GM13976 (cell line): Measurements from ENCODE around the gene ERFL.
"Not testable (repeated sequence)": the region's sequence is repeated elsewhere in the genome, so short reads cannot be mapped to it uniquely, and the experiment has no call there.

Experiments used
- DNase-seq: peaks from one replicate; pipeline ENCODE4 v3.0.0; 2012; ENCODE audit warnings: low spot score
- CTCF ChIP-seq: IDR thresholded peaks from 2 replicates; pipeline ENCODE4 v1.5.1; 2012; ENCODE audit warnings: borderline replicate concordance, mild to moderate bottlenecking; ENCODE audit not compliant: insufficient read depth; ENCODE audit errors: extremely low read depth, missing control alignments, control extremely low read depth
- in situ Hi-C: fragments of 300-500 bp; cut with MboI; formaldehyde crosslinking; loops from one replicate; pipeline ENCODE4 v1.12.0; 2022; ENCODE audit warnings: low sequenced_read_pairs, mixed read lengths, inconsistent platforms; ENCODE audit not compliant: unreplicated experiment

The ERFL gene

GRCh38 chr19:41944336-41944735, 16.1 kb upstream of the ERFL start:
- DNase-seq = no peak
- in situ Hi-C loops = loop anchor here (10.0 kb wide), 1 partner anchor 60 kb away; the partner anchor contains the start of gene ARHGEF1
- no peak for TF ChIP-seq CTCF

- no peak for DNase-seq
- no peak for TF ChIP-seq CTCF
These were observed 13.4 kb upstream of the ERFL start for GRCh38 chr19:41941410-41942202.

GRCh38 chr19:41940731-41941409, 12.6 kb upstream of the ERFL start:
- in situ Hi-C loops = loop anchor here (10.0 kb wide), 1 partner anchor 56 kb away; the partner anchor contains the start of gene ARHGEF1
- TF ChIP-seq CTCF = no peak
- no peak for DNase-seq

More at GRCh38 chr19:41941410-41942202, 13.4 kb upstream of the ERFL start:
- in situ Hi-C loops = loop anchor here (10.0 kb wide), 1 partner anchor 57 kb away; the partner anchor contains the start of gene ARHGEF1

- in situ Hi-C loops = loop anchor here (10.0 kb wide), 1 partner anchor 55 kb away; the partner anchor contains the start of gene ARHGEF1
- no peak for TF ChIP-seq CTCF
- DNase-seq = peak; percentile 88
These were observed 11.8 kb upstream of the ERFL start for GRCh38 chr19:41939861-41940730.

- DNase-seq, in situ Hi-C loops: not testable (repeated sequence)
These were observed 11.0 kb upstream of the ERFL start for GRCh38 chr19:41939209-41939608.

GRCh38 chr19:41937525-41938468, 9.5 kb upstream of the ERFL start:
- TF ChIP-seq CTCF = no peak
- in situ Hi-C loops = no loop called here
- no peak for DNase-seq
